Measurements from ENCODE around the gene AOC3. TPM values are rescaled to one million over a fixed set of nuclear protein-coding genes. Genes with fewer than 3 reads are reported as not detected.
A peak's percentile ranks its signal among the peaks of the same experiment; 100 is the strongest.
"Not testable (repeated sequence)": the region's sequence is repeated elsewhere in the genome, so short reads cannot be mapped to it uniquely, and the experiment has no call there.

Gene AOC3
- total RNA-seq, 1 donor from 2014 or later, result 36.5 TPM

- Mint-ChIP-seq H3K4me1 (ENCODE audit: unreplicated experiment) (no peaks in the 10 kb centered on the region), H3K4me3 (ENCODE audit: unreplicated experiment) (no peak overlapping the region), H3K27me3 (ENCODE audit: unreplicated experiment) (peaks cover 2% of the 10 kb centered on the region), H3K9me3 (ENCODE audit: unreplicated experiment) (no peaks in the 10 kb centered on the region), H3K36me3 (ENCODE audit: low read depth, unreplicated experiment) (peaks cover 9% of the 10 kb centered on the region), H3K27ac (ENCODE audit: unreplicated experiment) (no peak overlapping the region)
- TF ChIP-seq, protein P1, sequence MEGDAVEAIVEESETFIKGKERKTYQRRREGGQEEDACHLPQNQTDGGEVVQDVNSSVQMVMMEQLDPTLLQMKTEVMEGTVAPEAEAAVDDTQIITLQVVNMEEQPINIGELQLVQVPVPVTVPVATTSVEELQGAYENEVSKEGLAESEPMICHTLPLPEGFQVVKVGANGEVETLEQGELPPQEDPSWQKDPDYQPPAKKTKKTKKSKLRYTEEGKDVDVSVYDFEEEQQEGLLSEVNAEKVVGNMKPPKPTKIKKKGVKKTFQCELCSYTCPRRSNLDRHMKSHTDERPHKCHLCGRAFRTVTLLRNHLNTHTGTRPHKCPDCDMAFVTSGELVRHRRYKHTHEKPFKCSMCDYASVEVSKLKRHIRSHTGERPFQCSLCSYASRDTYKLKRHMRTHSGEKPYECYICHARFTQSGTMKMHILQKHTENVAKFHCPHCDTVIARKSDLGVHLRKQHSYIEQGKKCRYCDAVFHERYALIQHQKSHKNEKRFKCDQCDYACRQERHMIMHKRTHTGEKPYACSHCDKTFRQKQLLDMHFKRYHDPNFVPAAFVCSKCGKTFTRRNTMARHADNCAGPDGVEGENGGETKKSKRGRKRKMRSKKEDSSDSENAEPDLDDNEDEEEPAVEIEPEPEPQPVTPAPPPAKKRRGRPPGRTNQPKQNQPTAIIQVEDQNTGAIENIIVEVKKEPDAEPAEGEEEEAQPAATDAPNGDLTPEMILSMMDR (IDR thresholded peaks at IDR 0.05; ENCODE audit: unreplicated experiment), result no peak
- DNase-seq (ENCODE audit: low spot score), result no peak
Measured at GRCh38 chr17:42866216-42866615, 15.2 kb downstream of the AOC3 start.

DNA sequence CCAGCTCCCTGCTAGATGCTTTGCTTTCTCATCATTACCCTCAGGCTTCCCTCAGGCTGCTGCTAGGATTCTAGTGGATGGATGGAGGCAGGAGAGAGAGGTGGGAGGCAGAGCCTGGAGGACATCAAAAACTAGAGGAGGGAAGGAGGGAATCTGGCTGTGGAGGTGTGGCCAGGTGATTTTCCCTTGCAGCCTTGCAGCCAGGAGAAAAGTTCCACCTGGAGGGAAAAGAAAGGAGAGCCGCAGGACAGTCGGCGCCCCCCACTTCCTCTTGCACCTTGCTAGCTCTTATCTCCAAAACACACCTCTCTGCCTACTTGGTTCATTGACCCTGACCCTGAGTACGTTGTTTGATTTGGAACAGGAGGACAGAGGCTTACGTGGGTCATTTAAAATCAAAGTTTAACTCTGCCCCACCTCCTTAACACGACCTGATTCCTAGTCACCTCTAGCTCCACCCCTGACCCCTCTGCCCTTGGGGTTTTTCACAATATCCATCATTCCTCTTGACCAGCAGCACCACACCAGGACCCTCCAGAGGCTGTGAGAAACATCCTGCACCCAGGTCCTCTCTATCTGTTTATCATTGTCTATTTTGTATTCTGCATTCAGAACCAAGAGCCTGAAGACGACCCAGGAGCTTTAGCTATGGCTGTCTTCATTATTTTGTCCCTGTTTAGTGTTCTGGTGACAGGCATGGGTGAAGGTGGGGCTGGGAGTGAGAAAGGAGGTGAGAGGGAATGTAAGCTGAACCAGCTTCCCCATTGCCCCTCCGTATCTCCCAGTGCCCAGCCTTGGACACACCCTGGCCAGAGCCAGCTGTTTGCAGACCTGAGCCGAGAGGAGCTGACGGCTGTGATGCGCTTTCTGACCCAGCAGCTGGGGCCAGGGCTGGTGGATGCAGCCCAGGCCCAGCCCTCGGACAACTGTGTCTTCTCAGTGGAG lies 15.9 kb downstream of the AOC3 start:
- Mint-ChIP-seq H3K36me3 (ENCODE audit: low read depth, unreplicated experiment) (peaks cover 15% of the 10 kb centered on the region), H3K27me3 (ENCODE audit: unreplicated experiment) (peaks cover 2% of the 10 kb centered on the region), H3K4me3 (ENCODE audit: unreplicated experiment) (no peak overlapping the region), H3K9me3 (ENCODE audit: unreplicated experiment) (peaks cover 4% of the 10 kb centered on the region), H3K27ac (ENCODE audit: unreplicated experiment) (no peak overlapping the region), H3K4me1 (ENCODE audit: unreplicated experiment) (no peaks in the 10 kb centered on the region)
- TF ChIP-seq, protein P1 (IDR thresholded peaks at IDR 0.05; ENCODE audit: unreplicated experiment), result no peak
- no peak for DNase-seq (ENCODE audit: low spot score)

GRCh38 chr17:42867694-42868261 lies 16.8 kb downstream of the AOC3 start:
- not testable (repeated sequence) for H3K9me3 Mint-ChIP-seq (ENCODE audit: unreplicated experiment); DNase-seq (ENCODE audit: low spot score); H3K27me3 Mint-ChIP-seq (ENCODE audit: unreplicated experiment); H3K27ac Mint-ChIP-seq (ENCODE audit: unreplicated experiment); H3K4me1 Mint-ChIP-seq (ENCODE audit: unreplicated experiment); H3K4me3 Mint-ChIP-seq (ENCODE audit: unreplicated experiment)
- peaks cover 15% of the 10 kb centered on the region for H3K36me3 Mint-ChIP-seq (ENCODE audit: low read depth, unreplicated experiment)

GRCh38 chr17:42868338-42868737 lies 17.3 kb downstream of the AOC3 start:
- no peak overlapping the region for H3K4me3 Mint-ChIP-seq (ENCODE audit: unreplicated experiment)
- H3K9me3 Mint-ChIP-seq (ENCODE audit: unreplicated experiment), result peaks cover 4% of the 10 kb centered on the region
- peaks cover 2% of the 10 kb centered on the region for H3K27me3 Mint-ChIP-seq (ENCODE audit: unreplicated experiment)
- H3K27ac Mint-ChIP-seq (ENCODE audit: unreplicated experiment), result no peak overlapping the region
- peaks cover 15% of the 10 kb centered on the region for H3K36me3 Mint-ChIP-seq (ENCODE audit: low read depth, unreplicated experiment)
- no peak for DNase-seq (ENCODE audit: low spot score)
- TF ChIP-seq, protein P1 (IDR thresholded peaks at IDR 0.05; ENCODE audit: unreplicated experiment), result no peak
- no peaks in the 10 kb centered on the region for H3K4me1 Mint-ChIP-seq (ENCODE audit: unreplicated experiment)

- Mint-ChIP-seq H3K9me3 (ENCODE audit: unreplicated experiment) (peaks cover 4% of the 10 kb centered on the region), H3K27ac (ENCODE audit: unreplicated experiment) (no peak overlapping the region), H3K4me3 (ENCODE audit: unreplicated experiment) (peak overlapping the region; percentile 42), H3K4me1 (ENCODE audit: unreplicated experiment) (no peaks in the 10 kb centered on the region), H3K27me3 (ENCODE audit: unreplicated experiment) (peaks cover 2% of the 10 kb centered on the region), H3K36me3 (ENCODE audit: low read depth, unreplicated experiment) (peaks cover 15% of the 10 kb centered on the region)
- TF ChIP-seq, protein P1 (IDR thresholded peaks at IDR 0.05; ENCODE audit: unreplicated experiment), result no peak
- no peak for DNase-seq (ENCODE audit: low spot score)
Measured at GRCh38 chr17:42871647-42872046, 20.6 kb downstream of the AOC3 start.
